Glomerular visceral epithelial cell (primary cell): Measurements from ENCODE around the gene CD300LG.
A peak's percentile ranks its signal among the peaks of the same experiment; 100 is the strongest.
"Not testable (repeated sequence)": the region's sequence is repeated elsewhere in the genome, so short reads cannot be mapped to it uniquely, and the experiment has no call there.

Experiments used
- DNase-seq: peaks from one replicate; pipeline ENCODE4 v3.0.0-alpha.2; 2016; ENCODE audit errors: extremely low spot score

Gene CD300LG, protein sequence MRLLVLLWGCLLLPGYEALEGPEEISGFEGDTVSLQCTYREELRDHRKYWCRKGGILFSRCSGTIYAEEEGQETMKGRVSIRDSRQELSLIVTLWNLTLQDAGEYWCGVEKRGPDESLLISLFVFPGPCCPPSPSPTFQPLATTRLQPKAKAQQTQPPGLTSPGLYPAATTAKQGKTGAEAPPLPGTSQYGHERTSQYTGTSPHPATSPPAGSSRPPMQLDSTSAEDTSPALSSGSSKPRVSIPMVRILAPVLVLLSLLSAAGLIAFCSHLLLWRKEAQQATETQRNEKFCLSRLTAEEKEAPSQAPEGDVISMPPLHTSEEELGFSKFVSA

GRCh38 chr17:43846963-43847371 lies at the start of gene CD300LG:
CD300LG (plus strand) TSS chr17:43847176; CDS start chr17:43847217, 41 bp downstream.
- DNase-seq: no peak

DNA sequence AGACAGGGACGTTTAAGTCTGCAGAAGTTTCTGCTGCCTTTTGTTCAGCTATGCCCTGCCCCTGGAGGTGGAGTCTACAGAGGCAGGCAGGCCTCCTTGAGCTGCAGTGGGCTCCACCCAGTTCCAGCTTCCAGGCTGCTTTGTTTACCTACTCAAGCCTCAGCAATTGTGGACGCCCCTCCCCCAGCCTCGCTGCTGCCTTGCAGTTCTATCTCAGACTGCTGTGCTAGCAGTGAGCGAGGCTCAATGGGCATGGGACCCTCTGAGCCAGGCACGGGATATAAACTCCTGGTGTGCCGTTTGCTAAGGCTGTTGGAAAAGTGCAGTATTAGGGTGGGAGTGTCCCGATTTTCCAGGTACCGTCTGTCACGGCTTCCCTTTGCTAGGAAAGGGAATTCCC lies 49.0 kb upstream of the CD300LG start:
- not testable (repeated sequence) for DNase-seq

DNA sequence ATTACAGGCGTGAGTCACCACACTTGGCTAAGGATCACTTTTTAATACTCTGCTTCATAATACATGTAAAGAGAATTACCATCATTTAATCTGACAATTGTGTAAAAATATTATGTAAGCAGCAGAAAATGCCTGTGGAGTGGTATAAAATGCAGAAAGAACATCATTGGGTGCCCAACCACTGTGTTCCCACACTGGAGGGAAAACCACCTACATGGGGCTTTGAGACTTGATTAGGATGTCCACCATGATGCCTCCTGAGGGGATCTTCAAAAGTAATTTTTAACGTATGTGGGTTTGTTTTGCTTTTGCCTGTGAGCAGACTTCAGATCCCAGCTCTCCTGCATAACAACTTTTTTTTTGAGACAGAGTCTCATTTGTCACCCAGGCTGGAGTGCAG lies 47.9 kb upstream of the CD300LG start:
- DNase-seq: no peak

GRCh38 chr17:43800736-43801135 lies 46.2 kb upstream of the CD300LG start:
- DNase-seq: no peak

DNA sequence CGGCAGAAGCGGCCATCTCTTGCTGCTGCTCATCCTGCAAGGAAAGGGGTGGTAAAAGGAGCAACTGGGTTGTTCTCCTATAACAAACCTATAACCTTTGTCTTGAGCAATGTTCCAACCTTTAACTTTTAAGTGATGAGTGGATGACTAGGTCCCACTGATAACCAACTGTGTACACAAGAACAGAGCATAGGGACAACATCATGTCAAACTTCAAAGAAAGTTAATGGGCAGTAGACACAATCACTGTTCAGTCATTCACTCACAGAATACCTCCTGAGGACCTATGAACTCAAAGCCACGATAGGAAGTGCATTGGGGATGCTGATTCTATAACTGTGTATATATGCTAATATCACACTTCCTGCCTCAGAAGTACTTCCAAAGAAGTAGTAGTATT lies 45.1 kb upstream of the CD300LG start:
- no peak for DNase-seq

GRCh38 chr17:43803758-43804157 lies 43.2 kb upstream of the CD300LG start:
- DNase-seq: peak; percentile 26

- DNase-seq: no peak
Measured at GRCh38 chr17:43805117-43805516, 41.9 kb upstream of the CD300LG start.

- DNase-seq: no peak
Measured at GRCh38 chr17:43808076-43808475, 38.9 kb upstream of the CD300LG start.

GRCh38 chr17:43809121-43809520 lies 37.9 kb upstream of the CD300LG start:
- no peak for DNase-seq

DNA sequence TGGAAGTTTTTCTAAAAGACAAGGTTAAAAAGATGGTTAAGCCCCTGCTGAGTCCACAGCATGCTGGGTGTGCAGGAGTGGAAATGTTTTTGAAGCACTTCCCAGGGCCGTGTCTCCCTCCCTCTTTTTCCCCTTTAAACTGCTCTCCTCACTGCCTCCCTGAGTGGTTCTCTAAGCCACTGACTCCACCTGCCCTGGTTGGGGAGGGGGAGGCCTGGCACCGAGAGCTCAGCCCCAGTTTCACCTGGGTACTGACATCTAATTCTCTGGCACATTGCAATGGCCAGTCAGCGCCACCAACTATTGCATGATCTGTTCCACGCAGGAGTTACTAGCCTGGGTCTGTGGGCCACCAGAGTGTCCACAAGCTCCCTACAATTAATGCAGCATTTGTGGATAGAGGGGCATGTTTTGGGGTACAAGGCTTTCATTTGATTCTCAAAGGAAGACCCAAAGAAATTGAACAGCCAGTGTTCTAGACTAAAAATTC lies 36.7 kb upstream of the CD300LG start:
- no peak for DNase-seq

GRCh38 chr17:43810823-43811222 lies 36.2 kb upstream of the CD300LG start:
- no peak for DNase-seq

- no peak for DNase-seq
Measured at GRCh38 chr17:43812396-43813265, 34.3 kb upstream of the CD300LG start.

- peak; percentile 39 for DNase-seq
Measured at GRCh38 chr17:43813386-43813785, 33.6 kb upstream of the CD300LG start.

DNA sequence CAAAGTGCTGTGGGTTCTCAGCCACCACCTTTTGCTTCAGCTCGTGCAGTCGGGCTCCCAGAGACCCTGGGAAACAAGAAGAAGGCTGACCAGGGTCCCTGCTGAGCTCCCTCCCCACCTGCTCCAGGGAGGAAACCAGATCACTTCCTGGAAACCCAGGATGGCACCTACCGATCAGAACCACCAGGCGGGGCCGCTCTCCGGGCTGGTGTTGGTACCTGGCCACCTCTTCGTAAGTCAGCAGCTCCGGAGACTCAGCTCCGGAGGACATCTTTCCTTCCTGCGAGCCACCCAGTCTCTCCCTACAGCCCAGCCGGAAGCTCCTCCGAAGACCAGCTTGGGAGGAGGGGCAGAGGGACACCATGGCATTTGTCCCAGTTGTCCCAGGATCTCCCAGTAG lies 33.0 kb upstream of the CD300LG start:
- DNase-seq: no peak

DNA sequence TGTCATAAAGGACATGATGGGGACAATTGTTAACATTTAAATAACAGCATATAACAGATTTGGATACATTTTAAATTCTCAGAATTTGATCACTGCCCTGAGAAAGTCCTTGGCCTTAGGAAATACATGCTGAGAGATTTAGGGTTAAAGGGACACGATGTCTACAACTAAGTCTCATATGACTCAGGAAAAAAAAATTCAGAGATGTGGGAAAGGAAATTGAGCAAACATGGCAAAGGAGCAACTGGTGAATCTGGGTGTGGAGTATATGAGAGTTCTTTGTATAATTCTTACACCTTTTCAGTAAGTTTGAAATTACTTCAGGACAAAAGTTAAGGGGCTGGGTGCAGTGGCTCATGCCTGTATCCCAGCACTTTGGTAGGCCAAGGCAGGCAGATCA lies 32.3 kb upstream of the CD300LG start:
- DNase-seq: peak; percentile 30

- no peak for DNase-seq
Measured at GRCh38 chr17:43816336-43817320, 30.3 kb upstream of the CD300LG start.

- no peak for DNase-seq
Measured at GRCh38 chr17:43817826-43818225, 29.1 kb upstream of the CD300LG start.

GRCh38 chr17:43818966-43819365 lies 28.0 kb upstream of the CD300LG start:
- DNase-seq: no peak

GRCh38 chr17:43820759-43821158 lies 26.2 kb upstream of the CD300LG start:
- no peak for DNase-seq

GRCh38 chr17:43822570-43823190 lies 24.3 kb upstream of the CD300LG start:
- no peak for DNase-seq
